ENCODE data around the gene PDXDC1. TPM values are rescaled to one million over a fixed set of nuclear protein-coding genes. Genes with fewer than 3 reads are reported as not detected.
A peak's percentile ranks its signal among the peaks of the same experiment; 100 is the strongest.
"Not testable (repeated sequence)": the region's sequence is repeated elsewhere in the genome, so short reads cannot be mapped to it uniquely, and the experiment has no call there.

The PDXDC1 gene
- total RNA-seq, 3 donors from 2014 or later (not counting 1 experiment from before 2014, with no cell fraction given) = 72.7 to 88.2 (median 75.1) TPM

DNA sequence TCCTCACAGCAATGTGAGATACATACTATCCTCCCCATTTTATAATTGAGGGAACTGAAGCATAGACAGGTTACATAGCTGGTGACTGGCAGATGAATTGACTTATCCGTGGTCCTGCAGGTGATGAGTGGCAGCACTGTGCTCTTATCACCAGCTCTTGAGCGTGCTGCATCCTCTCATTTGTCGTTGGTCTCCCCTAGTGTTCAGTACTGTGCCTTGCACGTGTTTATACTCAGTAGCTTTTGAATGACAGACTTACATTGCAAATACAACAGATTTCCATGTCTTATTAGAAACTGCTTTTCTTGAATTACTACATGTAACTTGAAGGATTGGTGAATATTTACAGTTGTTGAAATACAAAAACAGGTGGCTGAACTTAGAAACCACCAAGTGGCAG, 47.4 kb downstream of the PDXDC1 start:
- peaks cover 42% of the 10 kb centered on the region for H3K36me3 ChIP-seq (ENCODE audit: control insufficient read depth, insufficient read depth, low read length)

DNA sequence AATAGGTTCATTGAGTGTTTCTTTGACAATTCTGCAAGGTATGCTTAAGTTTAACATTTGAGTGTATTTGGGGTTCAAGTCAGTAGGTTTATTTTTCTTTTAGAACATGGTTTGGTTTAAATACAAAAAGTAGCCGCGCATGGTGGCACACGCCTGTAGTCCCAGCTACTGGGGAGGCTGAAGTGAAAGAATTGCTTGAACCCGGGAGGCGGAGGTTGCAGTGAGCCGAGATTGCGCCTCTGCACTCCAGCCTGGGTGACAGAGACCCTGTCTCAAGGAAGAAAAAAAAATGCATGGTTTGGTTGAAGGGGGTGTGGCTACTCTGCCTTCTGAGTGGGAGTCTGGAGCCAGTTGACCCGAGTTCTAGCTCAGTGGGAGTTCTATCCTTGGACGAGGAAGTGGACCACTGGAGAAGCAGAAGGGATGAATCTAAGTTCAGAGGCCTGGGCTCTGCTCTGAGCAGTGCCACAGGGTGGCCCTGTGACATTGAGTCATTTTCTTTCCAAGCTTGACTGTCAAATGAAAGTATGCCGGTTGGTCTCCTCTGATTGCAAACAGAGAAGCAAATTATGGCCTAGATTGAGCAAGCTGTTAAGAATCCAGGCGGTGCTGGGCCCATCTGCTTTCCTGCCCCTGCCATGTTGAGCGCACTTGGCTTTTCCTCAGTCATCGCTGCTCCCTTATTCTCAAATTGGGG, 48.7 kb downstream of the PDXDC1 start:
- H3K4me1 ChIP-seq (ENCODE audit: control insufficient read depth, insufficient read depth, low read length); H3K27me3 ChIP-seq (ENCODE audit: control insufficient read depth, insufficient read depth, low read length); H3K4me3 Mint-ChIP-seq; intact Hi-C loops (cut with micrococcal nuclease); H3K9me3 ChIP-seq (ENCODE audit: control insufficient read depth, insufficient read depth, low read length); H3K4me3 ChIP-seq (ENCODE audit: low read length); H3K27ac ChIP-seq (ENCODE audit: low read length); H3K27me3 Mint-ChIP-seq (ENCODE audit: low read depth in 2 of 2); ATAC-seq; H3K9me3 Mint-ChIP-seq; DNase-seq: not testable (repeated sequence)
- WGBS (ENCODE audit: insufficient coverage) = 97% methylated on average over 13 of the region's 13 CpGs
- Mint-ChIP-seq H3K27ac (peak overlapping the region; percentile 53 to 67), H3K36me3 (peaks cover 36% of the 10 kb centered on the region), H3K4me1 (peaks cover 16 to 20% of the 10 kb centered on the region in 2 donors)
- peaks cover 43% of the 10 kb centered on the region for H3K36me3 ChIP-seq (ENCODE audit: control insufficient read depth, insufficient read depth, low read length)

More for the DNA sequence above, 47.4 kb downstream of the PDXDC1 start:
- intact Hi-C loops (cut with micrococcal nuclease); H3K27me3 Mint-ChIP-seq (ENCODE audit: low read depth in 2 of 2); H3K4me3 Mint-ChIP-seq; H3K4me1 ChIP-seq (ENCODE audit: control insufficient read depth, insufficient read depth, low read length); H3K9me3 ChIP-seq (ENCODE audit: control insufficient read depth, insufficient read depth, low read length); H3K4me3 ChIP-seq (ENCODE audit: low read length); H3K27me3 ChIP-seq (ENCODE audit: control insufficient read depth, insufficient read depth, low read length); H3K27ac ChIP-seq (ENCODE audit: low read length); H3K9me3 Mint-ChIP-seq: not testable (repeated sequence)
- peak overlapping the region; percentile 8 to 60 for H3K27ac Mint-ChIP-seq
- peaks cover 30% of the 10 kb centered on the region for H3K36me3 Mint-ChIP-seq
- 28% methylated on average over 4 of the region's 4 CpGs for WGBS (ENCODE audit: insufficient coverage)
- TF ChIP-seq, protein P1, sequence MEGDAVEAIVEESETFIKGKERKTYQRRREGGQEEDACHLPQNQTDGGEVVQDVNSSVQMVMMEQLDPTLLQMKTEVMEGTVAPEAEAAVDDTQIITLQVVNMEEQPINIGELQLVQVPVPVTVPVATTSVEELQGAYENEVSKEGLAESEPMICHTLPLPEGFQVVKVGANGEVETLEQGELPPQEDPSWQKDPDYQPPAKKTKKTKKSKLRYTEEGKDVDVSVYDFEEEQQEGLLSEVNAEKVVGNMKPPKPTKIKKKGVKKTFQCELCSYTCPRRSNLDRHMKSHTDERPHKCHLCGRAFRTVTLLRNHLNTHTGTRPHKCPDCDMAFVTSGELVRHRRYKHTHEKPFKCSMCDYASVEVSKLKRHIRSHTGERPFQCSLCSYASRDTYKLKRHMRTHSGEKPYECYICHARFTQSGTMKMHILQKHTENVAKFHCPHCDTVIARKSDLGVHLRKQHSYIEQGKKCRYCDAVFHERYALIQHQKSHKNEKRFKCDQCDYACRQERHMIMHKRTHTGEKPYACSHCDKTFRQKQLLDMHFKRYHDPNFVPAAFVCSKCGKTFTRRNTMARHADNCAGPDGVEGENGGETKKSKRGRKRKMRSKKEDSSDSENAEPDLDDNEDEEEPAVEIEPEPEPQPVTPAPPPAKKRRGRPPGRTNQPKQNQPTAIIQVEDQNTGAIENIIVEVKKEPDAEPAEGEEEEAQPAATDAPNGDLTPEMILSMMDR (IDR thresholded peaks at IDR 0.05) = peak; percentile 34
- peaks cover 15 to 16% of the 10 kb centered on the region in 2 donors for H3K4me1 Mint-ChIP-seq
- ATAC-seq = peak; percentile 95 to 100 (median 97)
- DNase-seq = peak; percentile 52 to 86

DNA sequence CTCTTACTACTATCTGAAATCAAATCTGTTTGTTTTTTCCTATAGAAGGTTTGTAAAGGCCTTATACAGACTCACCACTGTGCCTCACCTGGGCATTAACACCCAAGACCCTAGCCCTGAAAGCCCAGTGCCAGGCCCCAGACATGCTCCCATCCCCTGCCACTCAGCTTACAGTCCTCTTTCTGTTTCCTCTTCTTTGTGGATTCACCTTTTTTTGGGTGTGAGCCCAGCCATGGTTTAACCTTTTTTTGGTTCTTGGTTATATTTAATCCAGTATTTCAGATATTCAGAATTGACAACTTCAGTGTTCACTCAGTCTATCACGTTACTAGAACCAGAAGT, 50.0 kb downstream of the PDXDC1 start:
- H3K9me3 Mint-ChIP-seq; H3K4me1 ChIP-seq (ENCODE audit: control insufficient read depth, insufficient read depth, low read length); DNase-seq; H3K4me3 ChIP-seq (ENCODE audit: low read length); H3K27ac ChIP-seq (ENCODE audit: low read length); ATAC-seq; H3K9me3 ChIP-seq (ENCODE audit: control insufficient read depth, insufficient read depth, low read length); intact Hi-C loops (cut with micrococcal nuclease); H3K27me3 Mint-ChIP-seq (ENCODE audit: low read depth in 2 of 2); H3K27me3 ChIP-seq (ENCODE audit: control insufficient read depth, insufficient read depth, low read length); H3K4me3 Mint-ChIP-seq: not testable (repeated sequence)
- 100% methylated on average over 1 of the region's 1 CpG for WGBS (ENCODE audit: insufficient coverage)
- Mint-ChIP-seq H3K36me3 (peaks cover 29% of the 10 kb centered on the region), H3K27ac (peak overlapping the region; percentile 1 to 67), H3K4me1 (peaks cover 16 to 22% of the 10 kb centered on the region in 2 donors)
- H3K36me3 ChIP-seq (ENCODE audit: control insufficient read depth, insufficient read depth, low read length) = peaks cover 39% of the 10 kb centered on the region

DNA sequence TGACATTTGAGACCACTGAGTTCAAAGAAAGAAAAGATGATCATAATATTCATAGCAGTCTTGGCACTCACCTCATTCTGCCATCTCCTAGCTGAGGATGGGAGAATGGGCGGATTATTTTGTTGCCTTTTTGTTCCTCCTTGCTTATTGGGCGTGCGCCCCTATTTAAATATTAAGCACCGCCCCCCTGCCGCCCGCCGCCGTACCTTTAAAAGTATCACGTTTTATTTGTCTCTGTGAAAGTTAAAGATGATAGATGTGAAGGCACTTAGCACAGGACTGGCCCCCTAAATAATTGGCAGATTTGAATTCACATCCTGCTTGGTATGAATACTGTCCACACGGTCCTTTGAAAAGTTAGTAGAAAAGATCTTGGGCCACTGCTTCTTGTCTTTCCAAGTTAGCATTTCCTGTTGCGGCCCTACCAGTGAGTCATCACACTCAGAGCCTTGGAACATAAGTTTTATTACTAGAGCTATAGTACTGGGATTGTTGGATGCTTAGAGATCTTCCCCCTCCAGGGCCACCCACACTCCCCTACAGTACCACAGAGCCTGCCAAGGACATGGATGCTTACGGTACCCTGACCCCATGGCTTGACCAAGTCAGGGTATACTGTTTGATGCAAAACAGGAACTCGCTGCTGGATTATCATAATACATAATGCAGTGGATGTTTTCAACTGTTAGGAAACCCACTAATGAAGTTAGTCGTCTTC, 50.6 kb downstream of the PDXDC1 start:
- 98% methylated on average over 11 of the region's 14 CpGs for WGBS (ENCODE audit: insufficient coverage)
- Mint-ChIP-seq H3K27ac (peak overlapping the region; percentile 1 to 67), H3K36me3 (peaks cover 29% of the 10 kb centered on the region), H3K4me1 (peaks cover 16 to 22% of the 10 kb centered on the region in 2 donors)
- H3K4me3 ChIP-seq (ENCODE audit: low read length); H3K27me3 Mint-ChIP-seq (ENCODE audit: low read depth in 2 of 2); H3K4me3 Mint-ChIP-seq; H3K9me3 Mint-ChIP-seq; H3K4me1 ChIP-seq (ENCODE audit: control insufficient read depth, insufficient read depth, low read length); H3K9me3 ChIP-seq (ENCODE audit: control insufficient read depth, insufficient read depth, low read length); H3K27ac ChIP-seq (ENCODE audit: low read length); ATAC-seq; H3K27me3 ChIP-seq (ENCODE audit: control insufficient read depth, insufficient read depth, low read length); DNase-seq; intact Hi-C loops (cut with micrococcal nuclease): not testable (repeated sequence)
- H3K36me3 ChIP-seq (ENCODE audit: control insufficient read depth, insufficient read depth, low read length) = peaks cover 39% of the 10 kb centered on the region

DNA sequence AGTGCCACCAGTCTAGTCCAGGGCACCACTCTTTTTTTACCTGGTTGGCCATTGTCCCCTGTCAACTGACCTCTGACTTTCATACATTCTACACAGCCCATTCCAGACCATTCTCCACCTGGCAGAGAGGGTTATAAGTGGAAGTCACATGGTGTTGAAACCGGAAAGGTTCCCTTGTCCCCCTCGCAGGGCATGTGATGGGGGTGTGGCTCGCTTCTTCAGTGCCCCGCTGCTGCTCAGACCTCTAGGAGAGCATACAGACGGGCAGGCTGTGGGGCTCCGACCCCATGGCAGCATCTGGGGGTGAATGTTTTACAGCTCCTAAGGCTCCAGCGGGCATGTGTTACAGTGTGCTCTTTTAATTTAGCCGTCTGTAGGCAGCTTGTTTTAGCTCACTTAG, 52.2 kb downstream of the PDXDC1 start:
- ATAC-seq; H3K9me3 ChIP-seq (ENCODE audit: control insufficient read depth, insufficient read depth, low read length); H3K27me3 ChIP-seq (ENCODE audit: control insufficient read depth, insufficient read depth, low read length); H3K27ac ChIP-seq (ENCODE audit: low read length); H3K4me3 ChIP-seq (ENCODE audit: low read length); H3K9me3 Mint-ChIP-seq; intact Hi-C loops (cut with micrococcal nuclease); H3K27me3 Mint-ChIP-seq (ENCODE audit: low read depth in 2 of 2); DNase-seq; H3K27ac Mint-ChIP-seq; H3K4me3 Mint-ChIP-seq: not testable (repeated sequence)
- Histone ChIP-seq H3K4me1 (ENCODE audit: control insufficient read depth, insufficient read depth, low read length) (peaks cover 17% of the 10 kb centered on the region), H3K36me3 (ENCODE audit: control insufficient read depth, insufficient read depth, low read length) (peaks cover 44% of the 10 kb centered on the region)
- WGBS (ENCODE audit: insufficient coverage) = 95% methylated on average over 5 of the region's 8 CpGs
- Mint-ChIP-seq H3K4me1 (peaks cover 27 to 32% of the 10 kb centered on the region in 2 donors), H3K36me3 (peaks cover 29% of the 10 kb centered on the region)

DNA sequence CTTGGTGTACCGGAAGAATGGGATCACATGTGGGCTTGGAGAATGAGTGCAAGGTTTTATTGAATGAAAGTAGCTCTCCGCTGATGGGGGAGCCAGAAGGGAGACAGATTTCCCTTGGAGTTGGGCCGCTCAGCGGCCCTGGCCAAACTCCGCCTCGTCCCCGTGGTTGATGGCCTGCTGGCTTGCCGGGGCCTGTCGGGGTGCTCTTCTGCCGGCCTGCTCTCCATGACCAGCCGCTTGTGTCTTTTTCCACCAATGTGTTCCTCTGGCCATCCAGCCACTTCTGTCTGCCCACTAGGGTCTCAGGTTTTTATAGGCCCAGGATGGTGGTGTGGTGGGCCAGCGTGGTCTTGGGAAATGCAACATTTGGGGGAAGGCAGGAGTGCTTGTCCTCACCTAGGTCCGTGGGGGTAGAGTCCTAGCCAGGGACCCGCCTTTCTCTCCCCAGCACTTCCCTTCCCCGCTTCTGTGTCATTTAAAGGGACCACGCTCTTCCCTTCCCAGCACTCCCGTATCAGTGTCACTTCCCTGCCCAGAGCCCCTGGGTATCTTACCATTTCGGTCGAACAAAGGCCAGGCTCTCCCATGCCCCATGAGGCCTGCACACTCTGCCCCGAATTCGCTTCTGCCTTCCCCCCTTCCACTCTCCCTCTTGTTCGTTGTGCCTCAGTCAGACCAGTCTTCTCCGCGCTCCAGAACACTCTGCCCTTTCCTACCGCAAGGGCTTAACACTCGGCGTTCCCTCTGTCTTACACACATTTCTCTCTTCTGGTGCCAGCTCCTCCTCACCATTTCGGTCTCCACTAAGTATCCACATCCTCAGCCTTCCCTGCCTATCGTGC, 52.9 kb downstream of the PDXDC1 start:
- DNase-seq = not testable (repeated sequence)
- peaks cover 22 to 27% of the 10 kb centered on the region in 2 donors for H3K4me1 Mint-ChIP-seq

More for the DNA sequence above, 52.9 kb downstream of the PDXDC1 start:
- H3K9me3 ChIP-seq (ENCODE audit: control insufficient read depth, insufficient read depth, low read length); ATAC-seq; H3K27ac ChIP-seq (ENCODE audit: low read length); H3K9me3 Mint-ChIP-seq; H3K4me3 Mint-ChIP-seq; H3K4me3 ChIP-seq (ENCODE audit: low read length); H3K27me3 ChIP-seq (ENCODE audit: control insufficient read depth, insufficient read depth, low read length); H3K27me3 Mint-ChIP-seq (ENCODE audit: low read depth in 2 of 2); intact Hi-C loops (cut with micrococcal nuclease): not testable (repeated sequence)
- WGBS (ENCODE audit: insufficient coverage) = 95% methylated on average over 29 of the region's 29 CpGs
- peak overlapping the region in 1 of 2 donors; percentile 21 for H3K27ac Mint-ChIP-seq
- peaks cover 46% of the 10 kb centered on the region for H3K36me3 ChIP-seq (ENCODE audit: control insufficient read depth, insufficient read depth, low read length)
- H3K36me3 Mint-ChIP-seq = peaks cover 24% of the 10 kb centered on the region
- H3K4me1 ChIP-seq (ENCODE audit: control insufficient read depth, insufficient read depth, low read length) = peaks cover 22% of the 10 kb centered on the region

Measured in natural killer cell (primary cell).